KMS-11 (cell line): ENCODE measurements around the gene LCE2D.
"Not testable (repeated sequence)": the region's sequence is repeated elsewhere in the genome, so short reads cannot be mapped to it uniquely, and the experiment has no call there.

ENCODE experiments used
- H2AFZ ChIP-seq: fragments of 200-600 bp; sonication (generic); 2 replicates; pipeline ENCODE4 v1.6.1; 2016; ENCODE audit warnings: antibody characterized with exemption, mixed run types, low read depth
- H3K27ac ChIP-seq: fragments of 200-600 bp; sonication (generic); 2 replicates; pipeline ENCODE4 v1.6.1; 2016; ENCODE audit warnings: mild to moderate bottlenecking, mixed run types
- H3K27me3 ChIP-seq: fragments of 200-600 bp; sonication (generic); 2 replicates; pipeline ENCODE4 v1.6.1; 2017; ENCODE audit warnings: mild to moderate bottlenecking, low read depth, mixed run types, moderate library complexity; ENCODE audit not compliant: insufficient read depth
- H3K36me3 ChIP-seq: fragments of 200-600 bp; sonication (generic); 2 replicates; pipeline ENCODE4 v1.6.1; 2017; ENCODE audit warnings: mild to moderate bottlenecking, mixed run types; ENCODE audit not compliant: insufficient read depth
- H3K4me1 ChIP-seq: fragments of 200-600 bp; sonication (generic); 2 replicates; pipeline ENCODE4 v1.6.1; 2016; ENCODE audit warnings: mild to moderate bottlenecking, low read depth, mixed run types; ENCODE audit not compliant: poor library complexity, severe bottlenecking
- H3K4me2 ChIP-seq: fragments of 200-600 bp; sonication (generic); 2 replicates; pipeline ENCODE4 v1.7.0; 2016; ENCODE audit warnings: mild to moderate bottlenecking, mixed run types
- H3K4me3 ChIP-seq: fragments of 200-600 bp; sonication (generic); IDR thresholded peaks from 2 replicates; pipeline ENCODE4 v1.6.1; 2017; ENCODE audit warnings: low read depth, low read length, mixed read lengths; ENCODE audit not compliant: insufficient read depth
- H3K79me2 ChIP-seq: fragments of 200-600 bp; sonication (generic); 2 replicates; pipeline ENCODE4 v1.6.1; 2016; ENCODE audit warnings: low read depth, mixed run types; ENCODE audit not compliant: insufficient read depth
- H3K9ac ChIP-seq: fragments of 200-600 bp; sonication (generic); 2 replicates; pipeline ENCODE4 v1.6.1; 2016; ENCODE audit warnings: mild to moderate bottlenecking, mixed run types
- H4K20me1 ChIP-seq: fragments of 200-600 bp; sonication (generic); 2 replicates; pipeline ENCODE4 v1.6.1; 2016; ENCODE audit warnings: mild to moderate bottlenecking, mixed run types; ENCODE audit not compliant: insufficient read depth
- TF ChIP-seq, protein P1 (sequence below): fragments of 200-600 bp; sonication (generic); conservative IDR thresholded peaks from 2 replicates; pipeline ENCODE4 v1.6.1; 2017; ENCODE audit warnings: low read depth, mild to moderate bottlenecking, antibody characterized with exemption, low read length, moderate library complexity, mixed read lengths

Gene LCE2D

DNA sequence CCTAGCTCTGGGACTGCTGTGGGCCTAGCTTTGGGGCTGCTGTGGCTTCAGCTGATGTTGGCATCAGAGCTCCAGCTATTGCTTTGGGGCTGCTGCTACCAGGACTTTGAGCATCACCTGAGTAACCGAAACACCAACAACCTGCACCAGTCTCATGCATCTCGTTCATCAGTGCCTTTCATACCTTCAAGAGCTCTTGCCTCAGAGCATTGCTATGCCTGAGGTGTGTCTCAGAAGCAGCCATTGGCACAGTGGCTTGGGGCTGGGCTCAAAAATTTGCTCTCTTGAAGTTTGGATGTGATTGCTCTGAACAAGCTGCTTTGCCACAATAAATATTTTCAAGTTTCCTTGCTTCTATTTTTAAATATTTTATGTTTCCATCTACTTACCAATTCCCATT is 6.7 kb upstream of the LCE2D start:
- H2AFZ ChIP-seq, result no peak overlapping the region
- H3K4me3 ChIP-seq, result no peak overlapping the region
- H3K36me3 ChIP-seq, result no peaks in the 10 kb centered on the region
- TF ChIP-seq, protein P1, sequence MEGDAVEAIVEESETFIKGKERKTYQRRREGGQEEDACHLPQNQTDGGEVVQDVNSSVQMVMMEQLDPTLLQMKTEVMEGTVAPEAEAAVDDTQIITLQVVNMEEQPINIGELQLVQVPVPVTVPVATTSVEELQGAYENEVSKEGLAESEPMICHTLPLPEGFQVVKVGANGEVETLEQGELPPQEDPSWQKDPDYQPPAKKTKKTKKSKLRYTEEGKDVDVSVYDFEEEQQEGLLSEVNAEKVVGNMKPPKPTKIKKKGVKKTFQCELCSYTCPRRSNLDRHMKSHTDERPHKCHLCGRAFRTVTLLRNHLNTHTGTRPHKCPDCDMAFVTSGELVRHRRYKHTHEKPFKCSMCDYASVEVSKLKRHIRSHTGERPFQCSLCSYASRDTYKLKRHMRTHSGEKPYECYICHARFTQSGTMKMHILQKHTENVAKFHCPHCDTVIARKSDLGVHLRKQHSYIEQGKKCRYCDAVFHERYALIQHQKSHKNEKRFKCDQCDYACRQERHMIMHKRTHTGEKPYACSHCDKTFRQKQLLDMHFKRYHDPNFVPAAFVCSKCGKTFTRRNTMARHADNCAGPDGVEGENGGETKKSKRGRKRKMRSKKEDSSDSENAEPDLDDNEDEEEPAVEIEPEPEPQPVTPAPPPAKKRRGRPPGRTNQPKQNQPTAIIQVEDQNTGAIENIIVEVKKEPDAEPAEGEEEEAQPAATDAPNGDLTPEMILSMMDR, result no peak
- no peak overlapping the region for H3K27ac ChIP-seq
- H3K79me2 ChIP-seq, result no peaks in the 10 kb centered on the region
- no peaks in the 10 kb centered on the region for H3K4me1 ChIP-seq
- no peaks in the 10 kb centered on the region for H3K27me3 ChIP-seq
- H3K9ac ChIP-seq, result no peak overlapping the region
- no peaks in the 10 kb centered on the region for H4K20me1 ChIP-seq
- H3K4me2 ChIP-seq, result no peak overlapping the region

DNA sequence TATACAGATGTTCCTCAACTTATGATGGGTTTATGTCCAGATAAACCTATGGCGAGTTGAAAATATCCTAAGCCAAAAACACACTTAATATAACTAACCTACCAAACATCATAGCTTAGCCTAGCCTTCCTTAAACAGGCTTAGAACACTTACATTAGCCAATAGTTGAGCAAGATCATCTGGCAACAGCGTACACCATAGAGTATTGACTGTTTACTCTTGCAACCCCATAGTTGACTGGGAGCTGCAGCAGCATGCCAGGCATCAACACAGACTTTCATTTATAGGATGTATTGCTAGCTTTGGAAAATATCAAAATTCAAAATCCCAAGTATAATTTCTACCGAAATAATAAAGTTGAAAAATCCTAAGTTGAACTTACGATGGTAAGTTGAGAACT is 5.5 kb upstream of the LCE2D start:
- Histone ChIP-seq H3K4me3 (no peak overlapping the region), H3K27me3 (no peaks in the 10 kb centered on the region), H3K4me2 (no peak overlapping the region), H3K4me1 (no peaks in the 10 kb centered on the region), H4K20me1 (no peaks in the 10 kb centered on the region), H3K9ac (no peak overlapping the region), H3K27ac (no peak overlapping the region), H3K36me3 (no peaks in the 10 kb centered on the region), H3K79me2 (no peaks in the 10 kb centered on the region), H2AFZ (no peak overlapping the region)
- TF ChIP-seq, protein P1, result no peak

DNA sequence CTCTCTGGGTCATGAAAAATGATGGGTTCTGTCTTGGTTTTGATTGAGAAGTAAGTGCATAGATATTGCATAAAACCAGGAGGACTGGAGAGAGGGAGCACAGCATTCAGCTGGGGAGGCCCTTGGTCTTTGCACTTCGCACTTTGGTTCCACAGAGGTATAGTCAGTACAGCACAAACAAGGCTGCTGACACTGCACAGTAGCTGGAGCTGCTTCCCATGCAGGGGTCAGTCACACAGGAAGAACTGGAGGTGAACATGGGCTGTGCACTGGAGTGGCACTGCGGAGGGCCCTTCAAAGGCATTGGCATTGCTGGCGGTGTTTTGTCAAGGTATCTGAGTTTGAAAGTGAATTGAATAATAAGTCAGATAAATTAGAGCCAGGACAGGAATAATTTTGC is 4.5 kb upstream of the LCE2D start:
- Histone ChIP-seq H3K4me2 (no peak overlapping the region), H3K79me2 (no peaks in the 10 kb centered on the region), H3K4me3 (no peak overlapping the region), H4K20me1 (no peaks in the 10 kb centered on the region), H2AFZ (no peak overlapping the region), H3K27me3 (no peaks in the 10 kb centered on the region), H3K27ac (no peak overlapping the region), H3K4me1 (no peaks in the 10 kb centered on the region), H3K9ac (no peak overlapping the region), H3K36me3 (no peaks in the 10 kb centered on the region)
- TF ChIP-seq, protein P1, result no peak

DNA sequence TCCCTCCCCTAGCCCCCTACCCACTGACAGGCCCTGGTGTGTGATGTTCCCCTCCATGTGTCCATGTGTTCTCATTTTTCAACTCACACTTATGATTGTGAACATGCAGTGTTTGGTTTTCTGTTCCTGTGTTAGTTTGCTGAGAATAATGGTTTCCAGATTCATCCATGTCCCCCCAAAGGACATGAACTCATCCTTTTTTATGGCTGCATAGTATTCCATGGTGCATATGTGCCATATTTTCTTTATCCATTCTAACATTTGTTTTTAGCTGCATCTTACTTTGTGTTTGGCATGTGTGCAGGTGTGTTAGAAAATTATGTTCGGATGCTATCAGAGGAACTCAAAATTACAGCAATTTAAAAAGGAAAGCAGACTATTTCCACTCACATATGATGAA is 3.0 kb downstream of the LCE2D start:
- H2AFZ ChIP-seq, H3K27me3 ChIP-seq, H3K27ac ChIP-seq, H3K4me2 ChIP-seq, H3K79me2 ChIP-seq, H3K4me1 ChIP-seq, H3K36me3 ChIP-seq, H3K9ac ChIP-seq, H3K4me3 ChIP-seq, H4K20me1 ChIP-seq: not testable (repeated sequence)

DNA sequence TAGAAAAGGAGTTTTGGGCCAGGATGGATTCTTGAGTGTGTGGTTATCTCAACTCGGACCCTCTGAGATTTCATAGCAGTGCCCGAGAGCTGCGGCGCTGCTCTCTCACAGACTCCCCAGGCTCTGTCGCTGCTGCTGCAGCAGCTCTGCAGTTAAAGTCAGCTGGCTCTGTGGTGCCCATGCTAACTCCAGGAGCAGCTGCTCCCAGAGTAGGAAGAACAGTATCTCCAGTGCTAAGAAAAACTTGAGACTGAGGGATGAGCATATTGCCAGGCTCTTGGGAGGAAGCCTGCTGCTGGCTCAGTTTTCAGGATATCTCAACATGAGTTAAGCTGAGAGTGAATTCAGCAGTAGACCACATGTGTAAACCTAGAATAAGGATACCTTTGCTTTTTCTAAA is 4.5 kb downstream of the LCE2D start:
- Histone ChIP-seq H3K27ac (no peak overlapping the region), H3K79me2 (no peaks in the 10 kb centered on the region), H3K4me1 (no peaks in the 10 kb centered on the region), H3K4me3 (no peak overlapping the region), H3K36me3 (no peaks in the 10 kb centered on the region), H3K4me2 (no peak overlapping the region), H2AFZ (no peak overlapping the region), H4K20me1 (no peaks in the 10 kb centered on the region), H3K27me3 (no peaks in the 10 kb centered on the region), H3K9ac (no peak overlapping the region)
- TF ChIP-seq, protein P1, result no peak
